GM23248 (cell line): ENCODE measurements around the gene TACR2.

Experiments used
- EZH2 ChIP-seq: fragments of 200-600 bp; sonication (generic); IDR thresholded peaks from 2 replicates; pipeline ENCODE4 v1.6.1; 2018; ENCODE audit warnings: antibody characterized with exemption, mild to moderate bottlenecking; ENCODE audit not compliant: insufficient read depth, poor library complexity, severe bottlenecking
- EZH2phosphoT487 ChIP-seq: fragments of 200-600 bp; sonication (generic); IDR thresholded peaks from 2 replicates; pipeline ENCODE4 v1.6.1; 2018; ENCODE audit warnings: antibody characterized with exemption, moderate library complexity, mild to moderate bottlenecking, low read depth; ENCODE audit not compliant: insufficient read depth

DNA sequence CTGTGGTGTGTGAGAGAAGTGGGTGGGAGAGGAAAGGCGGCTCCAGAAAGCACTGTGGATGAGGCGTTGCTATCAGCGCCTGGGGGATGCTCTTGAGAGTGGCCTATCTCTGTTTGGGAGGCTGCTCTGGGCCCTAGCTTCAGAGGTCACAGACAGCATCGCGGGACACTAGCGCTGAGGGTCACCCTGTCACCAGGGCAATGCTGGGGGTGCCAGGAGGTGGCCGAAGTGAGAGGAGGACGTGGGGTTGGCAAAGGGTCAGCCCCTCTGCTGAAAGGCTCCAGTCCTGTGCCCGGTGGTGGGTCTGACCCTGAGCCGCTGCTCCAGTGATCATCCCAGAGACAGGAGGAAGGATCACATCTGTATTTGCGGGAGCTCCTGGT lies 3.0 kb upstream of the TACR2 start:
- TF ChIP-seq EZH2phosphoT487 = no peak
- no peak for TF ChIP-seq EZH2
